NCI-H345 (cell line): ENCODE results near the gene EIF4E3.

Experiments
- DNase-seq: peaks from one replicate; lab custom pipeline; 2025; lab: John Stamatoyannopoulos, UW

EIF4E3 gene

DNA sequence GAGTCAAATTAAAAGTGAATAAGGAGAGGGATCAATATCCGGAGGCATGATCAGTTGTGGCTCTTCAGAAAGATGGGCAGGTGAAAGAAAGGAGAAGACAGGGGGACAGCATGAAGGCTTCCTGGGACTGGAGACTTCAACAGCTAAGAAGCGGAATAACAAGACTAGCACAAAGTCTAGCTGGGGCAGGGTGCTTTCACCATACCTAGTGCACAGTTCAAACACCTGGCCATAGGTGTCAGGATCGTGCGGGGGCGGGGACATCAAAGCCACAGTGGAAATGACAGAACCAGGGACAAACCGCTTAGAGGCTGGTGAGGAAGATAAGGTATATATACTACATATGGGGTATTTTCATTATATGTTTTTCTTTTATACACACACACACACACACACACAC lies 75.4 kb downstream of the EIF4E3 start:
- no peak for DNase-seq

DNA sequence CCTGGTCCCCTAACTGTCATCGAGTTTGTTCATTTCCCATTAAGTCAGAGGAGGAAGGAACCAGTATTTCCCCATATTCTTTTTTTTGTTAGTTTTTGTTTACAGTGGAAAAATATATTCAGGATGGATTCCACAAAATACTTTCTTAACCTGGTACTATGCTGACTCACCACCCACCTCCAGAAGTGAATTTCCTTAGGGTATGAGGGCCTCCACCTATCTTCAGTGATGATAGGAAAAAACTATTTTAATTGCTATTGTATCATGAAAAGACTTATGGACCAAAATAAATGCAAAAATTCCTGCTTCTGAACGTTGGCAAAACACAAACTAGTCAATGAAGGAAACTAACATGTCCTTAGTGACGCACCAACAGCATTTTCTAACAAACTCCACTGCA lies 77.5 kb downstream of the EIF4E3 start:
- DNase-seq: no peak

DNA sequence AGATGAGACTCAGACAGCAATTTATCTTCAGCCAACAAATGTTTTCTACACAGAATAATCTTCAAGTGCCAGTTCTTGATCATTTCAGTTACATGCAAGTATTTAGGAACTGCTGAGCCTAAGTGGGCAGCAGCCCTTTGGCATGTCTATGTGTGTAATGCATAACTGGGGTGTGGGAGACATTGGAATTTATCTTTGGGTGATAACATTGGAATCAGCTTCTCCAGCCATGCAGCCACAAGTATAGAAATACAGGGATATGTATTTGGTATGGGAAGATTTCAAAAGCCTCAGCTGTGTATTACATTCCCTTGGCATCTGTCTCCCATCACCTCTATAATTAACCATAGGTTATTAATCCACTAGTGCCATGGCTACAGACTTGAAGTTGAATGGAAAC lies 78.2 kb downstream of the EIF4E3 start:
- DNase-seq: no peak

DNA sequence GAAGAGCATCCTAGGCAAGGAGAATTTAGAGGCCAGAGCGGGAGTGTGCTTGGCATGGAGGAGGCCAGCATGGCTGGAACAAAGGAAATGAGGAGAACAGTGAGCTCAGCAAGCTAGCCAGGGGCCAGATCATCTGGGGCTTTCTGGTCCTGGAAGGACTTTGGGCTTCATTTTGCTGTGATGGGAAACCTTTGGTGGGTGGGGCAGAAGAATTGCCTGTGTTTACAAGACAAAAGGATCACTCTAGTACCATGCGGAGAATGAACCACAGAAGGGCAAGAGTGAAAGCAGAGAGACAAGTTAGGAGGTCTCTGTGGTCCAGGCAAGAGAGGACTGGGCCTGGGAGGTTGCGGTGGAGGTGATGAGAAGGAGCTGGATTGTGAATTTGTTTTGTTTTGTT lies 80.1 kb downstream of the EIF4E3 start:
- DNase-seq: no peak

DNA sequence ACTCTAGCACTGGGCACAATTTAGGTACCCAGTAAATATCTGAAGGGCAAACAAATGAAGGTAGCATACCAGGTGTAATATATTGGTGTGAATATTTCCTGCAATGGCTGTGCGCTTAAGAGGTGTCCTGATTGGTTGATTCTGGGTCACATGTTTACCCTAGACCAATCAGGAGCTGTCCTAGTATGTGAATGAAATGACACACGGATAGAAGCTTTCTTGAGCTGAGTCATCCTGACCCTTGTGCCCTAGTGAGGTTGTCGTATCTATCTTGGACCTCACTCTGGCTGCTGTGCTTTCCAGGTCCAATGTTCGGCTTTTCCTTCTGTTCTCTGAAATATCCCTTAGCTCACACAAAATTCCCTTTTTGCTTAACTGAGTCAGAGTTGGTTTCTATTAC lies 83.5 kb downstream of the EIF4E3 start:
- DNase-seq: no peak

DNA sequence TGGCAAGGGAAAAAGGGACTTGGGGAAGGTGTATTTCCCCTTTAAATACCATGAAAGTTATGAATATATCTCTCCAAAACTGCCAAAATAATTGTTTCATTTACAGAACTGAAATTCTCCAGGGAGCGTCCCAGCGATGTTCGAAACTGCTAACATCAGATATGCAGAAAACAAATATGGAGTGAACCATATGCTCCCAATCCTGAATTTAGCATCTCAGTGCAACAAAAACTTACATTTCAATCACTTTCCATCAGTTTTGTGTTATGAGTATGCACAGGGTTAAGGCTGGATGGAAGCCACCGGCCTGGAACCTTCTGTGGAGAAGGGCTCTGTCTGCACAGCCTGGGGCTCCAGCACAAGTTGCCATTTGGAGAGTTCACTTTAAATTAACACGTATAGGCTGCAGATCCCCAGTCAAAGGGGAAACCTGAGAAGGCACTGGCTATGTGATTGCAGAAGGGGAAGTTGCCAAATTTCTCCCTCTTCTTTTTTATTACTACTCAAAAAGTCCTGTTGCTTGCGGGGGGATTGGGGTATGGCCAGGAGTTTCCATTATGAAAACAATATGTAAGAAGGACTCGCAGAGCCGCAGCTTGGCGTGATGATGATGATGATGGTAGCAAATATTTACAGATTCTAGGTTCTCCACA lies 84.7 kb downstream of the EIF4E3 start:
- no peak for DNase-seq

DNA sequence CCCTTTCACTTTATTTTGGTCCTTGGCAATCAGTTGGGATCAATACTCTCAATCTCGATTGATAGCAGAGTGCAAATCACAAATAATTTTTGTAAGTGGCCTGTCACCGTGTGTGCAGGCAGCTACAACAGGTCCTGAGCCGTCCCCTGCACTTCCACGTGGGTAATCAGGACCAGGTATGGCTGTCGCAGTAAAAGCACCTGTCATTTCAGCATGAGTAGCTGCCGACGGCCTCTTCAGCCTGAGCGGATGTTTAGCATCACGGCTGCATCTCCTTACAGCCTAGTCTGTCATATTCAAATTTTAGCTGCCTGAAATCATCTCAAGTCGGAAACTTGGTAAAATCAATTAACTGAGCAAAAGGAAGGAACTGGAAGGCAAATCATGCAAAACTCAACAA lies 88.7 kb downstream of the EIF4E3 start:
- DNase-seq: no peak

DNA sequence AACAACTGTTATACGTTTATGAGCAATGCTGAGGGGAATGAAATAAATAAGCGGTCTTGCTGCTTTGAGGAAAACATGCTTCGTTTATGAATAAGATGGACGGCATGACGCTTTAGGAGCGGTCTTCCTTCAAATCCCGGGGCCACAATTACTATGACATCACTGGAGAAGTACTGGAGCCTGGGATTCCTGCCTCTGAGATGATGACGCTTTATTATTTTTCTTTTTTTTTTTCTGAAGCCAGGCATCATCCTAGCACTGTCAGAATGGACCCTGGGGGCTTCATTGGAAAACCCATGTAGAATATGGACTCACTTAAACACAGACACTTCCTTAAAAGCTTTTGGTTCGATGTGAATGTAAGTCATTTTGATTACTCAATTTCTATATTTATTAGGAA lies 89.2 kb downstream of the EIF4E3 start:
- no peak for DNase-seq

DNA sequence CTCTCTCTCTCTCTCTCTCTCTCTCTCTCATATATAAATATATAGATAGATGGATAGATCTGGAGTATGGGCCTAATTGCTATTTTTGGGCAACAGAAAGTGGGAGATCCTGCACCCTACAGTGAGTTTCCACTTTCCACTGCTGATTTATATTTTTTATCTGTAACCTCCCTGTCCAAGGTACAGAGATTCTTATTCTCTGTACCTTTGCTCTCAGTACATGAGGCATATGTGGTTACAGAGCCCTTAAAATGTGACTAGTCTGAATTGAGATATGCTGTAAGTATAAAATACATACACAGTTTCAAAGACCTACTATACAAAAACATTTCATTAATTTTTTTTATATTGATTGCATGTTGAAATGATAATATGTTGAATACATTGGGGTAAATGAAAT lies 90.5 kb downstream of the EIF4E3 start:
- no peak for DNase-seq

DNA sequence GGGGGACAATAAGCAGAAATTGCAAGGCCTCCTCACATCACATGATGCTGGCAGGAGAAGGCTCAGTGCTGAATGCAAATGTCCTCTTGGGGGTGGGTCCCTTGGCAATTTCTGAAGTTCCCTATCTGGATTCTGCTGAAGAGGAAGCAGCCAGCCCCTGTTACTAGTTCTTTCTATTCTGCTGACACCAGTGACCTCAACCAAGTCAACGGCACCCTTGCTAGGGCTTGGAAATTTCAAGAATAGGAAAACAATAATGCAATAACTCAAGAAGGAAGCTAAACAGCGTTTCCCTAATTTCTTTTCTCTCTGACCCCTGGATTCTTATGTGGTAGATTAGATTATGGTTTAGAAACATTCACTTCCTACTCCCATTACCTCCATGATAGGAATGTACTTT lies 95.5 kb downstream of the EIF4E3 start:
- no peak for DNase-seq

DNA sequence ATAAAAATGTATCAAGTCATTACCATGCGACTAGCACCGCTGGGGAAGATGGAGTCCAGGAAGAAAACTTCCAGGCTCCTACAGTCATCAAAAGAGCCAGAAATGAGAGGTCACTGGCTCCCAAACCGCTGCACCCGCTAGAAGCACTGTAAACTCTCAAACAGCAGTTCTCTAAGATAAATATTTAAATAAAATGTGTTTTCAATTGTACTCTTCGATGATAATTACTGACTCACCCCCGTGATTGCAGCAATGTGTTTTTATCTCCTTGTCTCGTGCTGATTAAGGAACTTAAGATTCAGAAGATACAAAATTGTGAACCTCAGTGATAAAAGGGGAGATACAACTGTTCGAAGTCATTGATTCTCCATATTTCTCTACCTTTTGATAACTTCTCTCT lies 95.9 kb downstream of the EIF4E3 start:
- no peak for DNase-seq

DNA sequence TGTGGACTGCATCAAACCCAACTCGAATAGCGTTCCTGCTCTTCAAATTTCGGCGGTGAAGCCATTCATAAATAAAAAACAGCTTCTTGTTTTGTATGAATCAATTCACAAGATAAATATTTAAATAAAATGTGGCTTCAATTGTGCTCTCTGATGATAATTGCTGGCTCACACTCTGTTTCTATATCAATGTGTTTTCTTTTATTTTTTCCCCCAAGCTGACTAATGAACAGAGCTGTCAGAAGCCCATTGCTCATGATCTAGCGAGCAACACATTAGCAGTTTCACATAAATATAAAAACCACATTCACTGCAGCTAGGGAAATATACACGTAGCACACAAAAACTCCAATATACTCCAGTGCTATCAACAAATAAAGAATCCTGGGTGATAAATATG lies 96.7 kb downstream of the EIF4E3 start:
- no peak for DNase-seq

DNA sequence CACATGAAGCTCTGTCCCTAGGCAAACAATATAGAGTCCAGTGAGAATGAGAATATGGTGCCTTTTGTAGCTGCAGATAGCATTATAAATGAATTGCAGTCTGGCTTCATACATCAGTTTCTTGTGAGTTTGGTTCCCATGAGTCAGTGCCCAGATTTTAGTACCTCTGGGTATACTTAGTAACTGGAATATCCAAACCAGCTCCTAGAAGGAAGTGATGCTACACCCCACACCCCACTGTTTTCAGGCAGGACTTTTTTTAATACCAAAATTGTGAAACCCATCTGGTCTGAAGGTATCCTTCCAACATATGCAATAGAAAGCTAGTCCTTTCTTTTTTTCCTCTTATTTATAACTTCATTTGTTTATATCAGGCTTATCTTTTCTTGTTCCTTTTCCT lies 99.5 kb downstream of the EIF4E3 start:
- no peak for DNase-seq
